Ishikawa (cell line): Measurements from ENCODE around the gene NOB1.

Experiments
- CEBPB ChIP-seq: IDR thresholded peaks from 2 replicates; pipeline ENCODE4 v1.6.1; 2012
- CREB1 ChIP-seq: IDR thresholded peaks from 2 replicates; pipeline ENCODE4 v1.6.1; 2012; ENCODE audit warnings: low read depth
- EGR1 ChIP-seq: IDR thresholded peaks from 2 replicates; pipeline ENCODE4 v1.6.1; 2012
- EP300 ChIP-seq: IDR thresholded peaks from 2 replicates; pipeline ENCODE4 v1.6.1; 2012; ENCODE audit warnings: borderline replicate concordance
- FOXM1 ChIP-seq: IDR thresholded peaks from 2 replicates; pipeline ENCODE4 v1.6.1; 2012; ENCODE audit warnings: low read depth, borderline replicate concordance
- MAX ChIP-seq: IDR thresholded peaks from 2 replicates; pipeline ENCODE4 v1.6.1; 2012
- RAD21 ChIP-seq: IDR thresholded peaks from 2 replicates; pipeline ENCODE4 v1.6.1; 2012; ENCODE audit warnings: low read depth
- REST ChIP-seq: IDR thresholded peaks from 2 replicates; pipeline ENCODE4 v1.6.1; 2012; ENCODE audit warnings: low read depth, mild to moderate bottlenecking
- TAF1 ChIP-seq: IDR thresholded peaks from 2 replicates; pipeline ENCODE4 v1.6.1; 2012; ENCODE audit warnings: low read depth, mild to moderate bottlenecking
- TEAD4 ChIP-seq: IDR thresholded peaks from 2 replicates; pipeline ENCODE4 v1.6.1; 2012

GRCh38 chr16:69712914-69713581 is 41.7 kb downstream of the NOB1 start:
- TF ChIP-seq FOXM1, result no peak
- no peak for TF ChIP-seq EP300
- no peak for TF ChIP-seq CEBPB
- TF ChIP-seq TEAD4, result no peak
- no peak for TF ChIP-seq RAD21
- no peak for TF ChIP-seq MAX
- no peak for TF ChIP-seq TAF1
- no peak for TF ChIP-seq REST
- no peak for TF ChIP-seq EGR1
- TF ChIP-seq CREB1, result no peak
